Stimulated activated CD4-positive, alpha-beta T cell treated with anti-CD3 and anti-CD28 coated beads, Interleukin-1b, Interleukin-23, amount 100 ng/mL, for 4 hours (primary cell): Measurements from ENCODE around the gene UGT8.

ENCODE experiments used
- DNase-seq, 2 donors: peaks; one replicate each; pipeline ENCODE4 v3.0.0-alpha.2; 2020; ENCODE audit warnings: low read depth in 2 of 2

UGT8 gene

GRCh38 chr4:114690571-114690970 is 92.0 kb downstream of the UGT8 start:
- no peak for DNase-seq

- DNase-seq = no peak
Measured at GRCh38 chr4:114691865-114692264, 93.3 kb downstream of the UGT8 start.

DNA sequence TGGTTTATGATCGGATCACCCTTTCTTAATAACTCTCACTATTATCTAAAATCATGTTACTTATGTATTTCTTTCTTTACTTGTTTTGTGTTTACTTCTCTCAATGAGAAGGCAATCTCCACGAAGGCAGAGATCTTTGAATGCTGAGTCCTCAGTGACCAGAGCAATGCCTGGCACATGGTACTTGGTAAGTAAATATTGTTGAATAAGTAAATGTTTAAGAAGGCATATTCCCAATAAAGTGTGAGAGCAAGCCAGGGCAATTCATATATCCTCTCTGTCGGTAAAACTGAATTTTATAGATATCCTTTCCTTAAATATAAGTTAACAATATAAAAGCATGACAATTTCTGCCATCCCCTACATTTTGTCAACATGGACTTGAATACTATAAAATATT is 94.4 kb downstream of the UGT8 start:
- DNase-seq = no peak

DNA sequence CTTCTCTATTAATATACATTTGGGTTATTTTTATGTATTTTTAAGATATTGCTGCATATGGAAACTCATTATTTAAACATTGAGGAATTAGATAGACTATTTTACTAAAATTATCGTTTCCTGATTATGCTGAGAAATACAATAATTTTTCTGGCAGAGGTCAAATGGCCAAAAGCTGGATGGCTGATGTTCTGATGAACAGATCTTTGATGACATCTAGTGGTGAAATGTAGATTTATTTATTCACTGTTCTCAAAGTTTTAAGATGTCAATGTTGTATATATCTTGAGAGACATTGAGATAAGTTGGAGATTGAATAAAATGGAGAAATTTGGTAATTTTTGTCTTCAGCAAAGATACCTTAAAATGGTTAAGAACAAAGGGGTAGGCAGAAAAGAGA is 96.2 kb downstream of the UGT8 start:
- no peak for DNase-seq

DNA sequence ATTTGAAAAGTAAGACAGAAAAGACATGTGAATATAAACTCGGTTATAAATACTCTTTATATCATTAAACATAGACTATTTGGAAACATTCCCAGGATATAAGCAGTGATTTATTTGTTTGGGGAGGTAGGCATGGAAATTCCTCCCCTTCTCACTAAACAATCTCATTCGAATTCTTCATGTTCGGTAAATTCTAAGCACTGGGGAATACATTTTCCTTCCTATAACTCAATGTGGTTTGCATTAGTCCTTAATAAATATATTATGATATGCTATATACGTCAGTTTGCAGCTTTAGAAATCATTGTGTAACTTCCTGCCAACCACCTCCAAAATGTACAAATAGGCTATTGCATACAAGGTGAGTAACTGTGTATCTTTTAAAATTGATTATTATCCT is 99.6 kb downstream of the UGT8 start:
- no peak for DNase-seq

- no peak for DNase-seq
Measured at GRCh38 chr4:114701491-114701890, 102.9 kb downstream of the UGT8 start.

- no peak for DNase-seq
Measured at GRCh38 chr4:114717432-114717831, 118.8 kb downstream of the UGT8 start.

GRCh38 chr4:114725066-114725465 is 126.5 kb downstream of the UGT8 start:
- no peak for DNase-seq

- no peak for DNase-seq
Measured at GRCh38 chr4:114727461-114727860, 128.9 kb downstream of the UGT8 start.
